HG03520 (cell line): Measurements from ENCODE around the gene HOXD10.

Source experiments
- ATAC-seq: cut with Tn5 transposase; IDR thresholded peaks from one replicate; pipeline ENCODE4 v1.9.1; 2021; ENCODE audit warnings: mild to moderate bottlenecking, moderate library complexity; ENCODE audit not compliant: unreplicated experiment

HOXD10 gene

DNA sequence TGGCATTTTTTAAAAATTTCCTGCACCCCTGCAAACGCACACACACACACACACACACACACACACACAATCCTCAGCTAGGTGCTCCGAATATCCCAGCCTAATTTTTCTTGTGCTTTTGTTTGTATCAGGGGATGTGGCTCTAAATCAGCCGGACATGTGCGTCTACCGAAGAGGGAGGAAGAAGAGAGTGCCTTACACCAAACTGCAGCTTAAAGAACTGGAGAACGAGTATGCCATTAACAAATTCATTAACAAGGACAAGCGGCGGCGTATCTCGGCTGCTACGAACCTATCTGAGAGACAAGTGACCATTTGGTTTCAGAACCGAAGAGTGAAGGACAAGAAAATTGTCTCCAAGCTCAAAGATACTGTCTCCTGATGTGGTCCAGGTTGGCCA, 22.2 kb upstream of the HOXD10 start:
- no peak for ATAC-seq

DNA sequence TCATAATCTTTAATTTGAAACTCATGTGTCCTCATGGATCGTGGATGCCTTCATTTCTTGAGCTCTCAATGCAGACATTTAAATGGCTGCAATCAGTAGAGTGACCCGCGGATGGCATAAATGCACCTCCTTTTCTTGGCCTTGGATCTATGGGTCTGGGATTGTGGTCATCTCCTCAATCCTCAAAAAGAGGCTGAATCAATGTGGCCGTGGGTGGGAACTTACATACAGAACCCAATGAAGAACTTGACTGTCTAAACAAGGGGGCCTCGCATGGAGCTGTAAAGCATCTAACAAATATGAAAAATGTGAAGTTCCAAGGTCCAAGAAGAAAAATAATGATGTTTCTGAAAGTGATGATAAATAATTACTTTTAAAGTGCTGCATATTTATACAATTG, 21.2 kb upstream of the HOXD10 start:
- no peak for ATAC-seq

DNA sequence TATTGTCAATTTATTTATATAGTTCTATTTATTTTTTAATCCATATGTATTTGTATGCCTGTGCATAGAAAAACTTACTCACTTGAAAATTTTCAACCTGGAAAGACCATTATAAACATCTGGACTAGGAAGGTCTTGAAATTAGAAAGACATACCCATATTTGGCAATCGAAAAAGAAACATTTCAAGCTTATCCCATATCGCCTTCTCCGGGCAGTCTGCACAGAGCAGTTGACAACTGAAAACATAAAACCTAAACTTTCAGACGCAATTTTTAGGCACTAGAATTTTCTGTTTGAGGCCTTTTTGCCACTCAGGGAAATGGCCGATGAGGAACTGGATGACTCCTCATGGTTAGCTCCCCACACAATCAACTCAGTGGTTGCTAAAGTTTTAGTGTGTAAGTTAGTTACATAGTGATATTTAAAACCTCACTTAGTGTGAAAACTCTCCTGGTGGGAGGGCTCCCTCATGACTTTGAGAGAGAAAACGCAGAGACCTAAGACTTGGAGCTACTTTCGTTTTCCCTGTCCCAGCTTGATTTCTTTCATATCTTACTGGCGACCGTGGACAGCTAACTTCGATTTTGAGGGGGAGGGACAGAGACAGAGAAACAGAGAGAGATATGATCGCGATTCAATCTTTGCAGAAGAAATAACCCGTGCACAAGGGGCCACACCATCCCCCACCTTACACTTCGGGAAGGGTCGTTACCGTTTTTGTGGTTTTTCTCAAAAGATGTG, 20.2 kb upstream of the HOXD10 start:
- no peak for ATAC-seq

DNA sequence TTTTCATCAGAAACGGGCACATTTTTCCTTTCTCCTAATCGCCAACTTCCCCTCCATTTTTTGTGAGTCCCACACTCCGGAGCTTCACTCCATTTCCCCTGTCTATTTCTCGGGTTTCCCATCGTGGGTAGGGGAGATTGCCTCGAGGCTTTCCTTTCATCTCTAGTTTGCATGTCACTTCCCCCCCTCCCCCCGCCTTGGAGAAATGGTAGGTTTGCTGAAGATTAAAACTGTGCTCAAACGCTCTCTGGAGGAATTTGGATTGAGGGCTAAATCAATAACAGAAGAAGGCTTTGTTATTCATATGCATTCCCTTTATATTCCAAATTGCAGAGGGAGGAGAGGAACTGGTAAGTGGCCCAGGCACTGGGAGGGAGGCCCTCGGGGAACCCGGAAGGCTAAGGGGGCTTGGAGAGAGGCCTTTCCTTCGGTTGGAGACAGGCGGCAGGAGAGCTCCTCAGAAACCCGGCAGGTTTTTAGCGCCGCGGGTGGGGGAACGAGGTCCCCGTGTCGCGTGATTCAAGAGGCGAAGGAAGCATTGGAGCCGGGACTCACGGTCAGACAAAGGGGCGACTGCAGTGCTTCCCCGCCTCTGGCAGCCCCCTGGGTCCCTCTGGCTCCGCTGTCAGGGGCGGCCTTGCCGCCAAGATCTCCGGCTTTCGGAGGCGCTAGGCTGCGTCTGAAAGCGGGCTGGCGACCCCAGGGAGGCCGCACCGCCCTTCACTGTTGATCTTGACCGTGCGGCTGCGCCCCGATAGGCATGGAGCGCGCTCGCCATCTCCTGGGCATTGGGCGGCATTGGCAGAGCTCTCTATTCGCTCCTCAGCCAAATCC, 19.4 kb upstream of the HOXD10 start:
- ATAC-seq: peak; percentile 88

DNA sequence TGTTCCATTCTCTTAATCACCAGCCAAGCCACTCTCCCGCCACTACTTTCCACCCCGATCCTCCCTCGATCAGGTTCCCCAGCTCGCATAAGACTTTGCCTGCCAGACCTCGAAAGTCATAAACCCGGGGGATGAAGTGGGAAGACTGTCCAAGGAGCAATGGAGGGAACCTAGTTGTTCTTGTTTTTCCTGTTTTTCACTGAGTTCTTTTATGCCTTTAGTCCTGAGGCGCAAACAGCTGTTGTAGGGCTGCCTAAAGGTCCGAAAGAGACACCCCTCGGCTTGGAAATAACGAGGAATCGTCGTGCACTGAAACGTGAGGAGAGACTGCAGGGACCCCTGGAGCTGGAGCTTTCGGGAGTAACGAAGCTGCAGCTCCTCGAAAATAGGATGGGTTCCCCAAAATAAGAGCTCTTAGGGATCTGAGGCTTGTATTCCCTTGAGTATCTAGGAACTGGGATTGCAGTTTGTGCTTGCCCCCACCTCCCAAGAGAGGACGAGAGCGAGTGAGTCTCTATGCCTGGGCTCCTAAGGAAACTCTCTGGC, 18.7 kb upstream of the HOXD10 start:
- no peak for ATAC-seq

DNA sequence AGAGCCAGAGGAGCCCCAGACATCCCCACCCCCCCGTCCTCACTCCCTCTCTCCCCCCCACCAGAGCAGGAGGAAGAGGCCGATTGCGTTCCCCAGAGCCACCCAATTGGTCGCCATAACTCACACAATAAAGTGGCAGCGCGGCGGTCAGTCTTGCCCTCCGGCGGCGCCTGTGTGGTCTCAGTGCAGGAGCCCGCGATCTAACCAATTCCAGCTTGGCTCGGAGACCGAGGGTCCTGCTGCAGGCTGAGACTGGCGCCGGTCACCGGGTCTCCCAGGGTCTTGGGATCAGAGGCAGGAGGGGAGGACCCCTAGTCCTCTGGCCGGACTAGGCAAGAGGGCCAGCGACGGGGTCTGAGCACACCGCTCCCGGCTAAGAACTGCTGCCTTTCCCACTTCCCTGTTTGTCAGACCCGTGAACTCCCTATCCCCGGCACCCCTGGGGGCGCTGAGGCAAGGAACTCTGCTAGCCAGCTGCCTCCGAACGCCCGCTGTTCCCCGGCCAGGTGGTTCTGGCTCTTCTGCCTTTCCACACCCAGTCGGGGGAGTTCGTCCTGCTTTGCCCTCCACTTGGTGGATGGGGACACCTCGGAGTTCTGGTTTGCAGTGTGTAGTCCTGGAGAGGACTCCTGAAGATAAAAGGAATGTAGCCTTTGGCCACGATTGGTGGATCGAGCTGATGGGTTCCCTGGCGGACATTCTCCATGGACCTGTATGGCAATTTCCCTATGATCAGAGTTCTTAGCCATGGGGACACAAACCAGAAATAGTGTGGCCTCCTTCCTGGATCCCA, 18.0 kb upstream of the HOXD10 start:
- no peak for ATAC-seq

DNA sequence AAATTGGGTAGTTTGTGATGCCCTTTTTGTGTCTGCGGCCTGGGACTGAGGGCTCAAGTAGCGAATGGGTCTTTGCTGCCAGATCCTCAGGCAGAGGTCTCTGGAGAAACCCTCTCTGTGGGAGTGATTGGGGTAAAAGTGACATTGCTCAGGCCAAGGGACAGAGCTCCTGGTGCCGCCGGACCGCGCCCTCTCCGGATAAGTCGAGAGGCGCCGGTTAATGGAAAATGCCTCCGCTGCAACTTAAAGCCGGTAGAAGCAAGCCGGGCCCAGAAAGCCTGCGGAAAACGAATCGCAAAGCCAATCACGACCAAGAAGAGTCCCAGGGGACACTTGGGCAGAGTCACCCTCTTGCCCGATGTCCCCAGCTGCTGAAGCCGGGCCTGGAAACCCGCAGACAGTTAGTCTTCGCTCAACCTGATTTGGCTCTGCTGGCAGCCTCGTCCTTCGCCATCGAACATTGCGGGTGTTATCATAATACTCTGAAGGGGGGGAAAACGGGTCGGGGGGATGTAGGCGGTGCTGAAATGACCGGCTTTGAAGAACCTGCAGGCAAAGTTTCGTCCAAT, 17.3 kb upstream of the HOXD10 start:
- ATAC-seq: no peak

DNA sequence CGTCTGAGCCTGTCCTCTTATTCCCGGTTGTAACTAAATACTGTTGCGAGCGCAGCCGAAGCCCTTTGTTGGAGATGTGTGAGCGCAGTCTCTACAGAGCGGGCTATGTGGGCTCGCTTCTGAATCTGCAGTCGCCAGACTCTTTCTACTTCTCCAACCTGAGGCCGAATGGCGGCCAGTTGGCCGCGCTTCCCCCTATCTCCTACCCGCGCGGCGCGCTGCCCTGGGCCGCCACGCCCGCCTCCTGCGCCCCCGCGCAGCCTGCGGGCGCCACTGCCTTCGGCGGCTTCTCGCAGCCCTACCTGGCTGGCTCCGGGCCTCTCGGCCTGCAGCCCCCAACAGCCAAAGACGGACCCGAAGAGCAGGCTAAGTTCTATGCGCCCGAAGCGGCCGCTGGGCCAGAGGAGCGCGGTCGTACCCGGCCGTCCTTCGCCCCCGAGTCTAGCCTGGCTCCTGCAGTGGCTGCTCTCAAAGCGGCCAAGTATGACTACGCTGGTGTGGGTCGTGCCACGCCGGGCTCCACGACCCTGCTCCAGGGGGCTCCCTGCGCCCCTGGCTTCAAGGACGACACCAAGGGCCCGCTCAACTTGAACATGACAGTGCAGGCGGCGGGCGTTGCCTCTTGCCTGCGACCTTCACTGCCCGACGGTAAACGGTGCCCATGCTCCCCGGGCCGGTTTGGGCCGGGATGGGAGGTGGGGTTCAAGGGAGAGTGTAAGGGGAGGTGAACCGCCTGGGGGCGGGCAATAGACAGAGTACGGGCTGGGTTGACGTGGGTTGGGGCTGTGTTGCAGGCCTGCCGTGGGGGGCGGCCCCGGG, 16.6 kb upstream of the HOXD10 start, which contains the start of gene HOXD12:
Gene HOXD12, plus strand, starts transcription at position 68 of the 819 bp plus-strand sequence. Its CDS starts 7 bp downstream, at position 75.
- ATAC-seq: no peak

DNA sequence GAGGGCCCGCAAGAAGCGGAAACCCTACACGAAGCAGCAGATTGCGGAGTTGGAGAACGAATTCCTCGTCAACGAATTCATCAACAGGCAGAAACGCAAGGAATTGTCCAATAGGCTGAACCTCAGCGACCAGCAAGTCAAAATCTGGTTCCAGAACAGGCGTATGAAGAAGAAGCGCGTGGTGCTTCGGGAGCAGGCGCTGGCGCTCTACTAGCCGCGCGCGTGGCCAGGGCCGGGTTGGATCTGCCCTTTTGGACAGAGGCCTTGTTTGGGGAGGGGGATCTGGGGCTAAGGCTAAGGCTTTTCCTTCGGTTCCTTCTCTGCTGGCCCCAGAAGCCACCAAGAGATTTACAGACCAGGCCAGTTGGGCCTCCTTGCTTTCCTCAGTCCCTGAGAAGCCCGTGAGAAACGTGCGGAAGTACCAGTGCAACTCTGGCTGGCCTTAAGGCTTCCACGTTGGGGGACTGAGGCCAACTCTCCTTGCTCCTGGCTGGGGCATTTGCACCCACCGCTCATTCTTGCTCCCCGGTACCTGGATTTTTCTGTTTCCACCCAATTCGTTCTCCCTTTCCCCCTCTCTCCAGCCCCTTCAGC, 15.9 kb upstream of the HOXD10 start:
- no peak for ATAC-seq

DNA sequence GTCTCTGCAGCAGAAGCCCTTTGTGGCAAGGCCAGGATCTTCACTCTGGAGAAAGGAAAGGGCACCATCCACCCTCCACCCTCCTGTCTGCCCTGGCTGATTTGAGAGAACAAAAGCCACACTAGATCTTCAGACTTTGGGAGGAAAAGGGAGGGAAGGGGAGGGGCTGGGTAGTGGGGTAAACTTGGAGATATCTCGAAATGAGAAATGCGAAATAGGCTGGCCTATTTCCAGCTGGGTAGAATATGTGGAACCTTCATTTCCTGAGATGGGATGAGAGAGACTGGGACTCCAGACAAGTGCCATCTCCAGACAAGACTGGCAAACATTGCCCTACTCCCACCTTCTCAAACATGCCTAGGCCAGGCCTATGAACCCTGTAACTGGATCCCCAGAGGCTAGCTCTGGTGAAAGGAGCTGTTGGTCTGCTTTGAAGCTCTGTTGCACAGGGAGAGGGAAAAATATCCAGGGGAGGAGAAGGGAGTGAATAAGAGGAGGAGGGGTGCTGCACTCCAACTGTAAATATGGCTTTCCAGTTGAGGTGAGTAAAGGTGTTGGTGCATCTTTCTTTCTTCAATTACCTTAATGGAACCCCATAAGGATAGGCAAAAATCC, 15.3 kb upstream of the HOXD10 start:
- no peak for ATAC-seq

DNA sequence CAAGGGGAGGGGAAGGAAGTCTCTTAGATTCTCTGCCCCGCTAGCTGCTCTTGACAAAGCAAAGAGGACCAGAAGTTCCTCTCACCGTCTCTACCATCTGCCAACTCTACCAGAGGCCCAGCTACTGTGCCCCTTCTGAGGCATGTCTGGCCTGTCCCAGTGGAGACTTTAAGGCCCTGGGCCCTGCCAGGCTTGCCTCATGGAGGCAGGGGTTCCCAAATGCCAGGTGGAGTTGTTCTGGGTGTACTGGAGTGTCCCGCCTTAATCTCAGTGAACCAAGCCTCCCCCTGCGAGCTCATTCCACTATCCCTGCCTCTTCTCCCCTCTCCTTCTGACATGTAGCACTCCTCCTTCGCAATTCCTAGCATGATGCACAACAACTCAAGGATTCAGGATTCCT, 14.7 kb upstream of the HOXD10 start:
- ATAC-seq: no peak

DNA sequence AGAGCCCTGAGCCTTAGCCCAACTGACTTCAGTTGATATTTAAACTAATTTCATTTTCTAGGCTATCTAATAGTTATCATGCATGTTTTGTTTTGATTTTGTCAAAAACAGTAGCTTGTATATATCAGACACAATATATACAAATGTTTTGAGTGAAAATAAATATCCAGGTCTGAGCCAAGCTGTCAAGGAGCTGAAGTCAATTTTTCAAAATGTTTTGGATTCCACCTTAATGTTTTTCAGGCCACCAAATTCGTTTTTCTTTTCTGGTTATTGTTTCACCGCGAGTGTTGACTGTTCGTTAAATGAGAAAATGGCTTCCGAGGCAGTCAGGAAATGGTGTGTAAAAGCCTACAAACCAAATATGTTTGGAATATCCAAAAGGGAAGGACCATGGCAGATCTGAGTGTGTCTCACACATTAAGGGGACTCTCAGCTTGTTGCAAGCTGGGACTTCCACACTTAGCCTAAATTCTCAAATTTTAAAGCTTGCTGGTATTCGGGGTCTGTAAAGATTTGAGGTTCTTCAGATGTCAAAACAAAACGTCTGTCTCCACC, 14.2 kb upstream of the HOXD10 start:
- ATAC-seq: no peak

DNA sequence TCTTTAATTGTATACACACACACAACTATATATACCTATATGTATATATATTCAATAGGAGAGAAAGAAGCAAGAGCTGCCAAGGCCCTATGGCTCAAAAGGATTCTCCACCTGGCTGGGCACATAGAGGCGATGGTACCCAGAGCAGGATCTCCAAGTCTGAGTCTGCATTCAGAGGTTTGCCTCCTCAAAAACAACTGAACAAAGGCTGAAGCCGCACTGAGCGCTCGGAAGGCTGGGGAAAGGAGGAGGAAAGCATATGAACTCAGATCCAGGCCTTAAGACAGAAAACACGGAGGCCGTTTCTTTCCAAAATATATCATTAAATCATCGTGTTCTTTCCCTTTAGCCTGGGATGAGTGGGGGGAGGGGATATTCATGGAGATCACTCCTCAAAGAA, 13.4 kb upstream of the HOXD10 start:
- no peak for ATAC-seq

DNA sequence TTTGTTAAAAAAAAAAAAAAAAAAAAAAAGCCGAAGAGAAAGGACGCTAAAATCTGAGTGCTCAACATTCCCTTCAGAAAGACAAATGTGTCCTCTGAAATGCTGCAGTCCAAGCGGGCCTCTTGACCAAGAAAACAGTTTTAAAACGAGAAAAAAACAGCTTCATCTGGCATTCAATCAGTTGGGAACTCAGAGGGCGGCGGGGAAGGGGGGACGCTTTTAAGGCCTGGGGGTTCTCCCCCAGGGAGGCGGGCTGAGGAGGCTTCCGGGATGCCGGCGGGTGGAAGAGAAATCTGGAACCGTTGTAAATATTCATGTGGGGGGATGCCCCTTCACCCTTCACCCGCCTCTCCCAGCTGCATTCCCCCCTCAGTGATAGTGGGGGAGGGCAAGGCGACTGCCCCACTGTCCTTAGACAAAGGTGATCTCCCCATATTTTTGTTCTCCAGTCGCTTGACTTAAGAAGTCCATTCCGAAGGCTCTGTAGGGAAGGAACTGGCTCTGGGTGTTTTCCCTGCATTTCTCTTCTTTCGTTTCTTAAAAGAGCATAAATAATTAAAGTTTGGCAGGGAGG, 12.7 kb upstream of the HOXD10 start:
- ATAC-seq: no peak

DNA sequence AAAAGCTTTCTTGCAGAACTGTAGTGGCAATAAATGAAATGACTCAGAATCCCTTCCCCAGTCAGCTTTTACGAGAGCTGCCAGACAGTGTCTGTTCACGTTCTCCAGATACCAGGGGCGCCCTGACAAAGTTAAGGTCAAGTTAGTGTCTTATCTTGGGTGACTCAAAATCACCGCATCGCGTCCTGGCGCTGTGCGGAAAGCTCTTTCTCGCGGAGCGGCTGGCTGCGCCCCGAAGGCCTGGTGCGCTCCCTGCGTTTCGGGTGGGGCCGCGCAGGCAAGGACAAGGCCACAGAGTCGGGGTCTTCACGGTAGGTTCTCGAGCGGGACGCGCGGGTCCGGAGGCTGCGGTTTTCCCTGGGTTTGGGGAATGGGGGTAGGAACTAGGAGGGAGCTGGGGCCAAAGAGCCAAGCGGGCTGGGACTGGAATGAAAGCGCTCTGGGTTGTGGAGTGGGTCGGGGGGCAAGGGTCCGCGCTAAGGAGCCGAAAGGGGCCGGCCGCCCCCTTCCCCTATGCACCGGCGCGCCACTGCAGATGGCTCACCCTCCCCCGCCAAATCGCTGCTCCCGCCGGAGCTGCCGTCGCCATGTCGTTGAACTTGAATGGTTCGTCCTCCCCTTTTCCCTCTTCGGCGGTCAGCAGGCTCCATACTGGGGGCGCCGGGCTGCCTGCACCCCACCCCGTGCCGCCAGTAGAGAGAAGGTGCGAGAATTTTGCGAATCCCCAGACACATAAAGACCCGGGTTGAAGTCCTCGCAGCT, 12.1 kb upstream of the HOXD10 start:
- no peak for ATAC-seq

DNA sequence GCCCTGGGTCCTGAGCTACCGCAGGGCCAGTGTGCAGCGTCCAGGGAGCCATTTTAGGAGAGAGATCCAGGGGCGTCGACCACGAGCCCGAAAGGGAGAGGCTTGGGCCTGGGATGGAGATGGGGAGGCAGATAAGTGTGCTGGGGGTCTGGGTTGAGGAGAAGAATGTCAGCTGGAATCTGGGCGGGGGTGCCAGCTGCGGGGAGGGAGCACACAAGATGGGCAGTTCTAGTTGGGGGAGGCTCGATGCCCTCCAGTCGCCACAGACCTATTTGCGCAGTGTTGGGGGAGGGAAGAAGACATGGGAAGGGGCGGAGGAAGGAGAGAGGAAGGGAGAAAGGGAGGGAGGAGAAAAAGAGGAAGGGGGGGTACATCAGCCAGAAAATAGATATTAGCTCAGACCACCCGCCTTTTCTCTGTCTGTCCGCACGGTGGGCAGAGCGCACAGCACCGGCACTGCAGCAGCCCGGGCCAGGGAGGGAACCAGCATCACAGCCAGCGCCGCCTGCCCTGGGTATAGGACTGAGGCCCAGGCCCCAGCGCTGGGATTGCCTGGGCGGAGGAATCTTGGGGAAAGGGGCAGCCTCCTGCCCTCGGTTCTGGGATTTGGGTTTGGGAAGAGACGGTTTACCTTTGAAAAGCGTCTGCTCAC, 11.4 kb upstream of the HOXD10 start:
- no peak for ATAC-seq
